Mesendoderm (in vitro differentiated cells): ENCODE data around the gene ST7L.

Source experiments
- DNase-seq: peaks from one replicate; pipeline ENCODE4 v3.0.0; 2013
- H2AK5ac ChIP-seq: 2 replicates; pipeline ENCODE4 v1.6.1; 2013; ENCODE audit warnings: low read length, inconsistent platforms
- H2BK120ac ChIP-seq: 2 replicates; pipeline ENCODE4 v1.6.1; 2013; ENCODE audit warnings: low read depth, mild to moderate bottlenecking, low read length, moderate library complexity, mixed read lengths
- H2BK15ac ChIP-seq: replicated peaks from 2 replicates; pipeline ENCODE4 v1.6.1; 2013; ENCODE audit warnings: low read depth, mild to moderate bottlenecking, moderate library complexity
- H2BK5ac ChIP-seq: 2 replicates; pipeline ENCODE4 v1.6.1; 2013; ENCODE audit warnings: low read length, inconsistent platforms
- H3K18ac ChIP-seq: 2 replicates; pipeline ENCODE4 v1.6.1; 2013; ENCODE audit warnings: mild to moderate bottlenecking, low read length, mixed read lengths
- H3K23ac ChIP-seq: one replicate; pipeline ENCODE4 v1.6.1; 2013; ENCODE audit warnings: low read length
- H3K27ac ChIP-seq: 2 replicates; pipeline ENCODE4 v1.5.1; 2013; ENCODE audit warnings: low read depth, mild to moderate bottlenecking, inconsistent platforms, low read length, moderate library complexity
- H3K27me3 ChIP-seq: 2 replicates; pipeline ENCODE4 v1.6.1; 2013; ENCODE audit warnings: low read length, control low read depth, mild to moderate bottlenecking, inconsistent platforms; ENCODE audit not compliant: insufficient read depth, poor library complexity
- H3K36me3 ChIP-seq: 2 replicates; pipeline ENCODE4 v1.6.1; 2013; ENCODE audit warnings: low read length, inconsistent platforms; ENCODE audit not compliant: control insufficient read depth, insufficient read depth
- H3K4ac ChIP-seq: one replicate; pipeline ENCODE4 v1.6.1; 2013; ENCODE audit warnings: low read depth, mild to moderate bottlenecking, low read length, moderate library complexity
- H3K4me1 ChIP-seq: 2 replicates; pipeline ENCODE4 v1.6.1; 2013; ENCODE audit warnings: low read depth, low read length, inconsistent platforms; ENCODE audit not compliant: control insufficient read depth
- H3K4me2 ChIP-seq: 2 replicates; pipeline ENCODE4 v1.6.1; 2013; ENCODE audit warnings: low read length
- H3K4me3 ChIP-seq: 2 replicates; pipeline ENCODE4 v1.5.1; 2013; ENCODE audit warnings: mild to moderate bottlenecking, low read length
- H3K56ac ChIP-seq: one replicate; pipeline ENCODE4 v1.6.1; 2013; ENCODE audit warnings: low read length
- H3K79me1 ChIP-seq: 2 replicates; pipeline ENCODE4 v1.6.1; 2013; ENCODE audit warnings: low read length, inconsistent platforms
- H3K79me2 ChIP-seq: 2 replicates; pipeline ENCODE4 v1.6.1; 2013; ENCODE audit warnings: mild to moderate bottlenecking, low read length; ENCODE audit not compliant: control insufficient read depth, insufficient read depth
- H3K9ac ChIP-seq: 2 replicates; pipeline ENCODE4 v1.6.1; 2013; ENCODE audit warnings: low read length, inconsistent platforms
- H4K5ac ChIP-seq: one replicate; pipeline ENCODE4 v1.6.1; 2013; ENCODE audit warnings: low read length
- H4K8ac ChIP-seq: one replicate; pipeline ENCODE4 v1.6.1; 2013; ENCODE audit warnings: low read depth, mild to moderate bottlenecking, control low read depth, low read length, moderate library complexity
- WGBS: extraction: QIAGEN DNeasy Blood & Tissue Kit; methylation state at CpG from one replicate; pipeline ENCODE4 v1.1.7; 2013; ENCODE audit warnings: low lambda C conversion rate, missing lambda C conversion rate; ENCODE audit not compliant: insufficient coverage; ENCODE audit errors: extremely low coverage; 5-methylcytosine and 5-hydroxymethylcytosine counted together

The ST7L gene

GRCh38 chr1:112509005-112509659 is 109.8 kb downstream of the ST7L start:
- Histone ChIP-seq H3K23ac (no peak overlapping the region), H3K4ac (no peak overlapping the region), H3K36me3 (no peaks in the 10 kb centered on the region), H2AK5ac (no peak overlapping the region), H3K4me1 (peaks cover 5% of the 10 kb centered on the region), H3K56ac (peak overlapping the region; percentile 79), H2BK120ac (no peak overlapping the region), H2BK15ac (no peak overlapping the region), H4K8ac (no peak overlapping the region), H3K27me3 (peaks cover 6% of the 10 kb centered on the region), H3K9ac (peak overlapping the region; percentile 35), H3K18ac (peak overlapping the region; percentile 41), H3K79me1 (no peaks in the 10 kb centered on the region), H3K4me2 (peak overlapping the region; percentile 71), H4K5ac (no peak overlapping the region), H3K4me3 (peak overlapping the region; percentile 54), H3K79me2 (no peaks in the 10 kb centered on the region), H3K27ac (no peak overlapping the region), H2BK5ac (no peak overlapping the region)
- peak; percentile 83 for DNase-seq
- WGBS: no CpG with 5 or more reads among the region's 66 CpGs

- no peak within 1 kb of the TSS for H2BK5ac ChIP-seq
- no peak within 1 kb of the TSS for H3K4ac ChIP-seq
- H3K79me2 ChIP-seq: no peaks in the 10 kb centered on the region
- no peak within 1 kb of the TSS for H3K27ac ChIP-seq
- peak within 1 kb of the TSS; percentile 79 for H3K56ac ChIP-seq
- H3K4me3 ChIP-seq: peak within 1 kb of the TSS; percentile 54
- peak within 1 kb of the TSS; percentile 41 for H3K18ac ChIP-seq
- H3K79me1 ChIP-seq: no peaks in the 10 kb centered on the region
- no peak within 1 kb of the TSS for H2BK120ac ChIP-seq
- peak within 1 kb of the TSS; percentile 71 for H3K4me2 ChIP-seq
- no peak within 1 kb of the TSS for H4K8ac ChIP-seq
- H3K36me3 ChIP-seq: no peaks in the 10 kb centered on the region
- H2BK15ac ChIP-seq: no peak within 1 kb of the TSS
- H4K5ac ChIP-seq: no peak within 1 kb of the TSS
- no peak within 1 kb of the TSS for H2AK5ac ChIP-seq
- H3K27me3 ChIP-seq: peaks cover 6% of the 10 kb centered on the region
- no peak within 1 kb of the TSS for H3K23ac ChIP-seq
- WGBS: no CpG with 5 or more reads among the region's 69 CpGs
- H3K4me1 ChIP-seq: peaks cover 5% of the 10 kb centered on the region
- peak; percentile 78 for DNase-seq
- peak within 1 kb of the TSS; percentile 35 for H3K9ac ChIP-seq
Measured at GRCh38 chr1:112508278-112509004, 110.5 kb downstream of the ST7L start, which contains the start of gene WNT2B. Gene WNT2B (plus strand): TSS chr1:112508965. CDS start chr1:112509263, 298 bp downstream.

GRCh38 chr1:112507921-112508277 is 111.0 kb downstream of the ST7L start:
- peaks cover 5% of the 10 kb centered on the region for H3K4me1 ChIP-seq
- no peak overlapping the region for H3K27ac ChIP-seq
- H3K27me3 ChIP-seq: peaks cover 11% of the 10 kb centered on the region
- no peaks in the 10 kb centered on the region for H3K36me3 ChIP-seq
- peak; percentile 68 for DNase-seq
- no CpG with 5 or more reads among the region's 15 CpGs for WGBS
- no peaks in the 10 kb centered on the region for H3K79me2 ChIP-seq
- H3K56ac ChIP-seq: peak overlapping the region; percentile 38
- peak overlapping the region; percentile 27 for H3K9ac ChIP-seq
- H4K5ac ChIP-seq: no peak overlapping the region
- H3K4me2 ChIP-seq: peak overlapping the region; percentile 71
- H3K18ac ChIP-seq: no peak overlapping the region
- no peak overlapping the region for H3K4ac ChIP-seq
- H2BK15ac ChIP-seq: no peak overlapping the region
- peak overlapping the region; percentile 17 for H3K4me3 ChIP-seq
- H3K23ac ChIP-seq: no peak overlapping the region
- no peaks in the 10 kb centered on the region for H3K79me1 ChIP-seq
- H4K8ac ChIP-seq: no peak overlapping the region
- no peak overlapping the region for H2BK120ac ChIP-seq
- H2BK5ac ChIP-seq: no peak overlapping the region
- H2AK5ac ChIP-seq: no peak overlapping the region

- Histone ChIP-seq H3K18ac (no peak overlapping the region), H4K5ac (no peak overlapping the region), H3K23ac (no peak overlapping the region), H3K79me1 (no peaks in the 10 kb centered on the region), H2BK120ac (no peak overlapping the region), H3K4me3 (no peak overlapping the region), H3K4me1 (peaks cover 5% of the 10 kb centered on the region), H3K36me3 (no peaks in the 10 kb centered on the region), H3K27ac (no peak overlapping the region), H3K56ac (no peak overlapping the region), H3K9ac (no peak overlapping the region), H3K4me2 (peak overlapping the region; percentile 71), H4K8ac (no peak overlapping the region), H2AK5ac (no peak overlapping the region), H3K27me3 (peaks cover 14% of the 10 kb centered on the region), H3K79me2 (no peaks in the 10 kb centered on the region), H3K4ac (no peak overlapping the region), H2BK15ac (no peak overlapping the region), H2BK5ac (no peak overlapping the region)
- no CpG with 5 or more reads among the region's 9 CpGs for WGBS
- DNase-seq: no peak
Measured at GRCh38 chr1:112507336-112507735, 111.6 kb downstream of the ST7L start.

- DNase-seq: no peak
- Histone ChIP-seq H3K23ac (no peak overlapping the region), H2BK15ac (no peak overlapping the region), H3K9ac (no peak overlapping the region), H3K36me3 (no peaks in the 10 kb centered on the region), H4K5ac (no peak overlapping the region), H4K8ac (no peak overlapping the region), H3K79me2 (no peaks in the 10 kb centered on the region), H3K4me3 (no peak overlapping the region), H3K4me2 (no peak overlapping the region), H3K79me1 (no peaks in the 10 kb centered on the region), H2BK120ac (no peak overlapping the region), H3K27me3 (peaks cover 14% of the 10 kb centered on the region), H3K4ac (no peak overlapping the region), H3K56ac (no peak overlapping the region), H3K27ac (no peak overlapping the region), H2BK5ac (no peak overlapping the region), H3K18ac (no peak overlapping the region), H3K4me1 (peaks cover 5% of the 10 kb centered on the region), H2AK5ac (no peak overlapping the region)
- no CpG with 5 or more reads among the region's 8 CpGs for WGBS
Measured at GRCh38 chr1:112506731-112507130, 112.2 kb downstream of the ST7L start.
